ENCODE data around the gene OR2AG2. TPM values are rescaled to one million over a fixed set of nuclear protein-coding genes. Genes with fewer than 3 reads are reported as not detected.

OR2AG2 gene
- total RNA-seq, 4 donors from 2014 or later, result 0.14 to 17.2 (median 0.79) TPM

GRCh38 chr11:6755303-6755952, 16.3 kb downstream of the OR2AG2 start:
- in situ Hi-C loops (cut with MboI; ENCODE audit: low pct_ligation_motif_present in 1 of 4, low pct_unique_long_range_greater_than_20kb in 1 of 4, low sequenced_read_pairs in 3 of 4), result no loop called here

GRCh38 chr11:6747097-6747668, 24.6 kb downstream of the OR2AG2 start:
- intact Hi-C loops (cut with DNase I; ENCODE audit: low total_unique reads), result no loop called here
- Histone ChIP-seq H3K4me1 (peaks cover 0 to 15% (median 3%) of the 10 kb centered on the region in 4 donors), H3K9me3 (no peaks in the 10 kb centered on the region), H3K27ac (peak overlapping the region; percentile 65 to 86 (median 76)), H3K36me3 (no peaks in the 10 kb centered on the region), H3K27me3 (no peaks in the 10 kb centered on the region), H3K4me3 (peak overlapping the region in 1 of 4 donors; percentile 47)
- in situ Hi-C loops (cut with MboI; ENCODE audit: low pct_ligation_motif_present in 1 of 4, low pct_unique_long_range_greater_than_20kb in 1 of 4, low sequenced_read_pairs in 3 of 4), result no loop called here
- 57 to 81% methylated on average over 3 of the region's 3 CpGs for WGBS, 2 donors (ENCODE audit: low coverage in 1 of 2)
- no peak for DNase-seq
- no peak for TF ChIP-seq EP300 (IDR thresholded peaks at IDR 0.05; ENCODE audit: low read depth)
- no peak for TF ChIP-seq POLR2AphosphoS5 (IDR thresholded peaks at IDR 0.05)
- TF ChIP-seq POLR2A (IDR thresholded peaks at IDR 0.05), result no peak
- TF ChIP-seq CTCF (IDR thresholded peaks at IDR 0.05), result no peak

More at GRCh38 chr11:6755303-6755952, 16.3 kb downstream of the OR2AG2 start:
- WGBS, 2 donors (ENCODE audit: low coverage in 1 of 2), result 7 to 18% methylated on average over 4 to 5 of the region's 5 CpGs
- Histone ChIP-seq H3K27ac (no peak overlapping the region), H3K9me3 (no peaks in the 10 kb centered on the region), H3K27me3 (no peaks in the 10 kb centered on the region), H3K36me3 (no peaks in the 10 kb centered on the region), H3K4me3 (no peak overlapping the region), H3K4me1 (no peaks in the 10 kb centered on the region)
- intact Hi-C loops (cut with DNase I; ENCODE audit: low total_unique reads), result no loop called here
- peak; percentile 10 for DNase-seq
- TF ChIP-seq CTCF (IDR thresholded peaks at IDR 0.05), result peak; percentile 52 to 89 (median 83)
- TF ChIP-seq POLR2A (IDR thresholded peaks at IDR 0.05), result no peak
- no peak for TF ChIP-seq POLR2AphosphoS5 (IDR thresholded peaks at IDR 0.05)
- no peak for TF ChIP-seq EP300 (IDR thresholded peaks at IDR 0.05; ENCODE audit: low read depth)

GRCh38 chr11:6746626-6747025, 25.1 kb downstream of the OR2AG2 start:
- peaks cover 0 to 15% (median 3%) of the 10 kb centered on the region in 4 donors for H3K4me1 ChIP-seq
- in situ Hi-C loops (cut with MboI; ENCODE audit: low pct_ligation_motif_present in 1 of 4, low pct_unique_long_range_greater_than_20kb in 1 of 4, low sequenced_read_pairs in 3 of 4), result no loop called here
- H3K4me3 ChIP-seq, result peak overlapping the region in 2 of 4 donors; percentile 13 to 47
- no peak for DNase-seq
- 72% methylated on average over 1 of the region's 1 CpG; no CpG with 5 or more reads in 1 of the 2 donors for WGBS, 2 donors (ENCODE audit: low coverage in 1 of 2)
- H3K27ac ChIP-seq, result peak overlapping the region; percentile 65 to 86 (median 76)
- H3K27me3 ChIP-seq, result no peaks in the 10 kb centered on the region
- intact Hi-C loops (cut with DNase I; ENCODE audit: low total_unique reads), result no loop called here
- TF ChIP-seq EP300 (IDR thresholded peaks at IDR 0.05; ENCODE audit: low read depth), result no peak
- no peak for TF ChIP-seq POLR2A (IDR thresholded peaks at IDR 0.05)
- TF ChIP-seq POLR2AphosphoS5 (IDR thresholded peaks at IDR 0.05), result no peak
- no peak for TF ChIP-seq CTCF (IDR thresholded peaks at IDR 0.05)
- H3K9me3 ChIP-seq, result no peaks in the 10 kb centered on the region
- no peaks in the 10 kb centered on the region for H3K36me3 ChIP-seq

- Histone ChIP-seq H3K27me3 (no peaks in the 10 kb centered on the region), H3K4me3 (peak overlapping the region in 3 of 4 donors; percentile 13 to 47 (median 18)), H3K27ac (peak overlapping the region; percentile 65 to 86 (median 76)), H3K9me3 (no peaks in the 10 kb centered on the region), H3K36me3 (no peaks in the 10 kb centered on the region), H3K4me1 (peaks cover 0 to 15% (median 3%) of the 10 kb centered on the region in 4 donors)
- in situ Hi-C loops (cut with MboI; ENCODE audit: low pct_ligation_motif_present in 1 of 4, low pct_unique_long_range_greater_than_20kb in 1 of 4, low sequenced_read_pairs in 3 of 4), result no loop called here
- intact Hi-C loops (cut with DNase I; ENCODE audit: low total_unique reads), result no loop called here
- peak; percentile 55 for DNase-seq
- TF ChIP-seq EP300 (IDR thresholded peaks at IDR 0.05; ENCODE audit: low read depth) (no peak), POLR2A (IDR thresholded peaks at IDR 0.05) (peak; percentile 57), POLR2AphosphoS5 (IDR thresholded peaks at IDR 0.05) (peak in 2 of 3 donors; percentile 45 to 59)
- 39 to 55% methylated on average over 5 of the region's 5 CpGs for WGBS, 2 donors (ENCODE audit: low coverage in 1 of 2)
Observed at GRCh38 chr11:6746086-6746618, 25.6 kb downstream of the OR2AG2 start.

All from transverse colon (tissue), 4 donors.